Chondrocyte (in vitro differentiated cells): ENCODE measurements around the gene ADAM20. TPM values are rescaled to one million over a fixed set of nuclear protein-coding genes. Genes with fewer than 3 reads are reported as not detected.

ENCODE experiments used
- total RNA-seq: library from RNA; stranded (reverse); gene quantifications from 3 replicates; pipeline ENCODE4 v1.2.1, GENCODE V29; 2021

The ADAM20 gene
- total RNA-seq, 1 donor from 2014 or later: 0.35 TPM

Other genes starting within 250 kb of the ADAM20 start
- 23.4 to 28.9 TPM (median 24.0 TPM) in 3 replicates for gene COX16, start 175.3 kb downstream of the ADAM20 start, total RNA-seq
- gene SYNJ2BP, start 117.9 kb downstream of the ADAM20 start, total RNA-seq: 25.8 to 35.1 TPM (median 26.4 TPM) in 3 replicates
- gene ADAM21, start 82.8 kb downstream of the ADAM20 start, total RNA-seq: 0.13 to 0.15 TPM (median 0.15 TPM) in 3 replicates
- 26.5 to 31.7 TPM (median 27.5 TPM) in 3 replicates for gene MED6, start 65.7 kb upstream of the ADAM20 start, total RNA-seq
- 1.6 to 2.5 TPM (median 2.4 TPM) in 3 replicates for gene TTC9, start 106.9 kb upstream of the ADAM20 start, total RNA-seq